WTC11 (cell line): ENCODE measurements around the gene GPR63.

ENCODE experiments used
- CTCF ChIP-seq: fragments of 200-600 bp; IDR thresholded peaks from 2 replicates; pipeline ENCODE4 v1.8.0; 2022; ENCODE audit warnings: antibody characterized with exemption
- SP1 ChIP-seq: sonication (generic); formaldehyde crosslinking; conservative IDR thresholded peaks from 2 replicates; pipeline ENCODE4 v1.8.1; 2022; ENCODE audit warnings: missing genetic modification reagents
- TF ChIP-seq, protein P1 (sequence below): sonication (generic); formaldehyde crosslinking; conservative IDR thresholded peaks from 2 replicates; pipeline ENCODE4 v1.8.1; 2023; ENCODE audit warnings: mild to moderate bottlenecking, low read depth, missing genetic modification reagents, moderate library complexity

- no peak for TF ChIP-seq CTCF
- TF ChIP-seq, protein P1, sequence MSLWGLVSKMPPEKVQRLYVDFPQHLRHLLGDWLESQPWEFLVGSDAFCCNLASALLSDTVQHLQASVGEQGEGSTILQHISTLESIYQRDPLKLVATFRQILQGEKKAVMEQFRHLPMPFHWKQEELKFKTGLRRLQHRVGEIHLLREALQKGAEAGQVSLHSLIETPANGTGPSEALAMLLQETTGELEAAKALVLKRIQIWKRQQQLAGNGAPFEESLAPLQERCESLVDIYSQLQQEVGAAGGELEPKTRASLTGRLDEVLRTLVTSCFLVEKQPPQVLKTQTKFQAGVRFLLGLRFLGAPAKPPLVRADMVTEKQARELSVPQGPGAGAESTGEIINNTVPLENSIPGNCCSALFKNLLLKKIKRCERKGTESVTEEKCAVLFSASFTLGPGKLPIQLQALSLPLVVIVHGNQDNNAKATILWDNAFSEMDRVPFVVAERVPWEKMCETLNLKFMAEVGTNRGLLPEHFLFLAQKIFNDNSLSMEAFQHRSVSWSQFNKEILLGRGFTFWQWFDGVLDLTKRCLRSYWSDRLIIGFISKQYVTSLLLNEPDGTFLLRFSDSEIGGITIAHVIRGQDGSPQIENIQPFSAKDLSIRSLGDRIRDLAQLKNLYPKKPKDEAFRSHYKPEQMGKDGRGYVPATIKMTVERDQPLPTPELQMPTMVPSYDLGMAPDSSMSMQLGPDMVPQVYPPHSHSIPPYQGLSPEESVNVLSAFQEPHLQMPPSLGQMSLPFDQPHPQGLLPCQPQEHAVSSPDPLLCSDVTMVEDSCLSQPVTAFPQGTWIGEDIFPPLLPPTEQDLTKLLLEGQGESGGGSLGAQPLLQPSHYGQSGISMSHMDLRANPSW (CRISPR knock-in tag), result no peak
- no peak for TF ChIP-seq SP1 (CRISPR knock-in tag)
Observed at GRCh38 chr6:96856856-96857255, 19.6 kb upstream of the GPR63 start.
